ENCODE data around the gene UPK1A. TPM values are rescaled to one million over a fixed set of nuclear protein-coding genes. Genes with fewer than 3 reads are reported as not detected.

UPK1A gene
- total and polyA plus RNA-seq, 9 of the 15 experiments (the other 6 are each of a cell fraction or from before 2014, with no cell fraction given) = 0.06 to 0.13 TPM; not detected in 7

- TF ChIP-seq ZNF512 (tag; IDR thresholded peaks at IDR 0.05) (no peak), ADNP (tag; IDR thresholded peaks at IDR 0.05) (no peak), HOXB6 (CRISPR knock-in tag; IDR thresholded peaks at IDR 0.05; ENCODE audit: borderline replicate concordance) (no peak), CEBPG (CRISPR knock-in tag; IDR thresholded peaks at IDR 0.05) (no peak), CEBPG (tag; conservative IDR thresholded peaks at IDR 0.05 in 1 of 2, IDR thresholded peaks at IDR 0.05 in 1 of 2) (no peak), TBP (optimal IDR thresholded peaks at IDR 0.05; ENCODE audit: low read depth, low read length) (peak; percentile 62), AFF4 (CRISPR knock-in tag; IDR thresholded peaks at IDR 0.05) (peak; percentile 67), ZNF551 (CRISPR knock-in tag; IDR thresholded peaks at IDR 0.05) (no peak), MYNN (IDR thresholded peaks at IDR 0.05) (0 out of 2 replicates have a peak, but pooled peaks have one; percentile 22), MYNN (CRISPR knock-in tag; IDR thresholded peaks at IDR 0.05) (no peak), PURB (CRISPR knock-in tag; IDR thresholded peaks at IDR 0.05; ENCODE audit: low read depth) (no peak), E2F4 (CRISPR knock-in tag; IDR thresholded peaks at IDR 0.05; ENCODE audit: low read depth) (no peak)
These were observed 50.7 kb downstream of the UPK1A start (continued) for GRCh38 chr19:35716801-35717664.

Data from K562 (cell line).